Endodermal cell (in vitro differentiated cells): ENCODE measurements around the gene EBNA1BP2. TPM values are rescaled to one million over a fixed set of nuclear protein-coding genes. Genes with fewer than 3 reads are reported as not detected.

Source experiments
- DNase-seq: peaks from one replicate; pipeline ENCODE4 v3.0.0-alpha.2; 2017
- H3K27ac ChIP-seq: 2 replicates; pipeline ENCODE4 v1.5.1; 2013; ENCODE audit warnings: mild to moderate bottlenecking, low read depth, low read length, moderate library complexity
- H3K27me3 ChIP-seq: 2 replicates; pipeline ENCODE4 v1.6.1; 2013; ENCODE audit warnings: mild to moderate bottlenecking, low read length, moderate library complexity; ENCODE audit not compliant: insufficient read depth, control insufficient read depth, poor library complexity, severe bottlenecking
- H3K36me3 ChIP-seq: 2 replicates; pipeline ENCODE4 v1.7.0; 2013; ENCODE audit warnings: mild to moderate bottlenecking, low read length, moderate library complexity; ENCODE audit not compliant: control insufficient read depth, insufficient read depth
- H3K4me1 ChIP-seq: one replicate; pipeline ENCODE4 v1.7.0; 2013; ENCODE audit warnings: low read length; ENCODE audit not compliant: control insufficient read depth, insufficient read depth
- H3K4me3 ChIP-seq: 2 replicates; pipeline ENCODE4 v1.5.1; 2013; ENCODE audit warnings: mild to moderate bottlenecking, low read length, moderate library complexity
- H3K9ac ChIP-seq: 2 replicates; pipeline ENCODE4 v1.6.1; 2013; ENCODE audit warnings: mild to moderate bottlenecking, low read length, moderate library complexity; ENCODE audit not compliant: poor library complexity, severe bottlenecking; ENCODE audit errors: extremely low read depth
- H3K9me3 ChIP-seq: 2 replicates; pipeline ENCODE4 v1.6.1; 2013; ENCODE audit warnings: mild to moderate bottlenecking, low read length, moderate library complexity; ENCODE audit not compliant: control insufficient read depth
- H3K27ac Mint-ChIP-seq: 2 replicates; pipeline ENCODE4 v1.8.0; 2020; ENCODE audit warnings: mixed read lengths
- H3K27me3 Mint-ChIP-seq: 2 replicates; pipeline ENCODE4 v1.8.0; 2021; ENCODE audit warnings: mild to moderate bottlenecking, mixed read lengths; ENCODE audit not compliant: insufficient read depth
- H3K36me3 Mint-ChIP-seq: 2 replicates; pipeline ENCODE4 v1.8.0; 2020; ENCODE audit warnings: low read depth, mixed read lengths
- H3K4me1 Mint-ChIP-seq: 2 replicates; pipeline ENCODE4 v1.8.0; 2020; ENCODE audit warnings: mixed read lengths
- H3K4me3 Mint-ChIP-seq: 2 replicates; pipeline ENCODE4 v1.8.0; 2020; ENCODE audit warnings: mild to moderate bottlenecking, moderate library complexity, mixed read lengths
- H3K9me3 Mint-ChIP-seq: 2 replicates; pipeline ENCODE4 v1.8.0; 2020; ENCODE audit warnings: mild to moderate bottlenecking, mixed read lengths
- WGBS, 2 experiments: methylation state at CpG; one replicate each; pipeline versions ENCODE4 v1.1.5 to v1.1.7; 2013; ENCODE audit warnings: missing lambda C conversion rate in 2 of 2, mixed read lengths in 1 of 2; ENCODE audit not compliant: insufficient coverage in 1 of 2, insufficient read length in 1 of 2; 5-methylcytosine and 5-hydroxymethylcytosine counted together
- total RNA-seq, 2 donors: library from RNA; stranded (reverse); fragmentation: NEBNext Ultra II Directional in 1 of 2; extraction: Animal tissue kit (Norgen Biotek cat#: 25700) in 1 of 2; gene quantifications; 2 replicates in 1 of 2; 3 replicates in 1 of 2; pipeline ENCODE4 v1.2.1, GENCODE V29; 2021
- TF ChIP-seq, protein P1 (sequence below): fragments of 200-600 bp; sonication (generic); conservative IDR thresholded peaks from 2 replicates; pipeline ENCODE4 v1.5.0; 2021; ENCODE audit warnings: antibody characterized with exemption, mild to moderate bottlenecking

Gene EBNA1BP2
- total RNA-seq, 2 donors from 2014 or later: 50.2 to 51.7 TPM

DNA sequence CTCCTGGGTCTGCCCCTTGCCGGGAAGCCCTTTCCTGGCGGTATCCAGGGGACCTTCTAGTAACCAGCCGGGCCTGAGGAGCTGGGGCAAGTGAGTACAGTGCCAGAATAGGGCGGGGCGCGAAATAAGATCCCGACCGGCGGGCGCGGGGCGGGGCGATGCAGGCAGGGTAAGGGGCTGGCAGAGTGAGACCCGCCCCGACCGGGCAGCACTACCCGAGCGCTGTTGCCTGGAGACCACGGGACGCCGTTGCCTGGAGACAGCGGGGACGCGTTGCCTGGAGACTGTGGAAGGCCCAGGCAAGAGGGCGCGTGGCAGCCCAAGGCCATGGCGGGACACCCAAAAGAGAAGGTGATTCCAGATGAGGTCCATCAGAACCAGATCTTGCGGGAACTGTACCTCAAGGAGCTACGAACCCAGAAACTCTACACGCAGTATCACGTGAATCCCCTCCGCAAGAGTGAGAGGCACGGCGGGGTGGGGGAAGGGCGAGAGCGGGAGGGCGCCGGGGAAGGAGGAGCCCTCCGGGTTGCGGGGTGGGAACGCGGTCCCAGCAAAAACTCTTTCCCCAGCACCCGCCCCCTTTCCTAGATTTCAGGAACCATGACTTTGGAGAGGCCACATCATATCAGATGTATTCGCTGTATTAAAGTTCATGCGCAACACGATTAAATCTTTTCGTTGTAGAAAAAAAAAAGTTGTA is 24.3 kb downstream of the EBNA1BP2 start:
- TF ChIP-seq, protein P1, sequence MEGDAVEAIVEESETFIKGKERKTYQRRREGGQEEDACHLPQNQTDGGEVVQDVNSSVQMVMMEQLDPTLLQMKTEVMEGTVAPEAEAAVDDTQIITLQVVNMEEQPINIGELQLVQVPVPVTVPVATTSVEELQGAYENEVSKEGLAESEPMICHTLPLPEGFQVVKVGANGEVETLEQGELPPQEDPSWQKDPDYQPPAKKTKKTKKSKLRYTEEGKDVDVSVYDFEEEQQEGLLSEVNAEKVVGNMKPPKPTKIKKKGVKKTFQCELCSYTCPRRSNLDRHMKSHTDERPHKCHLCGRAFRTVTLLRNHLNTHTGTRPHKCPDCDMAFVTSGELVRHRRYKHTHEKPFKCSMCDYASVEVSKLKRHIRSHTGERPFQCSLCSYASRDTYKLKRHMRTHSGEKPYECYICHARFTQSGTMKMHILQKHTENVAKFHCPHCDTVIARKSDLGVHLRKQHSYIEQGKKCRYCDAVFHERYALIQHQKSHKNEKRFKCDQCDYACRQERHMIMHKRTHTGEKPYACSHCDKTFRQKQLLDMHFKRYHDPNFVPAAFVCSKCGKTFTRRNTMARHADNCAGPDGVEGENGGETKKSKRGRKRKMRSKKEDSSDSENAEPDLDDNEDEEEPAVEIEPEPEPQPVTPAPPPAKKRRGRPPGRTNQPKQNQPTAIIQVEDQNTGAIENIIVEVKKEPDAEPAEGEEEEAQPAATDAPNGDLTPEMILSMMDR: no peak
- H3K27me3 Mint-ChIP-seq: peaks cover 9% of the 10 kb centered on the region
- Histone ChIP-seq H3K4me1 (no peaks in the 10 kb centered on the region), H3K4me3 (peak overlapping the region; percentile 81), H3K27ac (no peak overlapping the region), H3K27me3 (peaks cover 13% of the 10 kb centered on the region), H3K9me3 (no peaks in the 10 kb centered on the region), H3K36me3 (no peaks in the 10 kb centered on the region), H3K9ac (no peak overlapping the region)
- peaks cover 13% of the 10 kb centered on the region for H3K4me1 Mint-ChIP-seq
- no peaks in the 10 kb centered on the region for H3K36me3 Mint-ChIP-seq
- no peaks in the 10 kb centered on the region for H3K9me3 Mint-ChIP-seq
- peak; percentile 100 for DNase-seq
- H3K4me3 Mint-ChIP-seq: peak overlapping the region; percentile 62
- H3K27ac Mint-ChIP-seq: no peak overlapping the region
- 7 to 8% methylated on average over 12 to 47 of the region's 47 CpGs for WGBS, 2 experiments

DNA sequence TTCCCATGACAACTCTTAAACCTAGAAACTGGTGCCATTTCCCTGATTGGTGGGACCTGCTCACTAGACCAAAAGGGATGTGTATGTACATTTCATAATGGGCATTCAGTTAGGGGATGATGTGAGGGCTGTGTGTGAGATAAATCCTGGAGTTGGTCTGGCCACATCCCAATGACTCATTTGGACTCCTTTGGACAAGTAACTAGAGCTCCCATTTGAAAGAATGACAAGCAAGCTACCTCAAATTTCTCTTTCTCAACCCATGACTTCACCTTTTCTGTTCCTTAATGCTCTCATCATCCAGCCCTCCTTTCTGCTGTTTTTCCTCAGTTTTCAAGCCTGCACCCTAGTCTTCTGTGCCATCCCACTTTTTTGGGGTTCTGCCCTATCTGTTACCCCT is 27.9 kb downstream of the EBNA1BP2 start:
- DNase-seq: no peak
- Mint-ChIP-seq H3K27me3 (peaks cover 3% of the 10 kb centered on the region), H3K27ac (no peak overlapping the region), H3K4me3 (no peak overlapping the region), H3K4me1 (peaks cover 13% of the 10 kb centered on the region), H3K36me3 (peaks cover 8% of the 10 kb centered on the region), H3K9me3 (peaks cover 9% of the 10 kb centered on the region)
- Histone ChIP-seq H3K27me3 (peaks cover 12% of the 10 kb centered on the region), H3K36me3 (no peaks in the 10 kb centered on the region), H3K4me3 (no peak overlapping the region), H3K27ac (no peak overlapping the region), H3K9me3 (peaks cover 10% of the 10 kb centered on the region), H3K4me1 (no peaks in the 10 kb centered on the region), H3K9ac (no peak overlapping the region)
- TF ChIP-seq, protein P1: no peak

DNA sequence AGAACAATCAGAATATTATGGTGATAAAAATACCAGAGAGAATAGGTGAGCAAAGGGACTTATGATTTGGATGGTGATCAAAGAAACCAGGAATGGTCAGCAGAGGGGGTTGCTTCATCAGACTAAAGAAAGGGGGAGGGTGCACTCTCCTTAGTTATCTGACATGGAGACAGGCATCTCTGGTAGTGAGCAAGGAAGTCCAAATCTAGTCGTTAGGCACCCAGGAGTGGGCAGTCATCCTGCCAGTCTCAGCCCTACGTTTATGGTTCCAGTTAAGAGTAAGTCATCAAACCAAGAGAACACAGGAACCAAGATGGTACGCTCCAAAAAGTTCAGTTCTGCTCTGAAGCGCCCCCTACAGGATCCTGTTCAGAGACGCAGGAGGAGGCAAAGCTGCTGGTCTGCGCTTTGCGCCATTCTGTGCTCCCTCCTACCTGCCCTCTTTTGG is 28.6 kb downstream of the EBNA1BP2 start:
- peaks cover 10% of the 10 kb centered on the region for H3K4me1 Mint-ChIP-seq
- no peaks in the 10 kb centered on the region for H3K27me3 Mint-ChIP-seq
- peak; percentile 87 for DNase-seq
- Histone ChIP-seq H3K36me3 (no peaks in the 10 kb centered on the region), H3K4me1 (no peaks in the 10 kb centered on the region), H3K27ac (no peak overlapping the region), H3K4me3 (no peak overlapping the region), H3K9me3 (peaks cover 13% of the 10 kb centered on the region), H3K27me3 (peaks cover 5% of the 10 kb centered on the region), H3K9ac (no peak overlapping the region)
- TF ChIP-seq, protein P1: peak; percentile 88
- peaks cover 11% of the 10 kb centered on the region for H3K9me3 Mint-ChIP-seq
- H3K4me3 Mint-ChIP-seq: no peak overlapping the region
- H3K36me3 Mint-ChIP-seq: peaks cover 11% of the 10 kb centered on the region
- peak overlapping the region; percentile 36 for H3K27ac Mint-ChIP-seq
- WGBS, 2 experiments: 59 to 60% methylated on average over 7 of the region's 7 CpGs
